GM21423 (cell line): Measurements from ENCODE around the gene COMMD7.
"Not testable (repeated sequence)": the region's sequence is repeated elsewhere in the genome, so short reads cannot be mapped to it uniquely, and the experiment has no call there.

Experiments used
- ATAC-seq: cut with Tn5 transposase; IDR thresholded peaks from one replicate; pipeline ENCODE4 v1.9.1; 2021; ENCODE audit warnings: mild to moderate bottlenecking, moderate library complexity; ENCODE audit not compliant: unreplicated experiment

The COMMD7 gene

GRCh38 chr20:32729334-32729733, 13.9 kb downstream of the COMMD7 start:
- not testable (repeated sequence) for ATAC-seq

GRCh38 chr20:32728435-32728834, 14.8 kb downstream of the COMMD7 start:
- ATAC-seq: not testable (repeated sequence)

GRCh38 chr20:32727683-32728082, 15.6 kb downstream of the COMMD7 start:
- ATAC-seq: no peak

GRCh38 chr20:32718749-32719348, 24.4 kb downstream of the COMMD7 start:
- ATAC-seq: no peak

- ATAC-seq: no peak
These were observed 31.9 kb downstream of the COMMD7 start for GRCh38 chr20:32711346-32711745.

GRCh38 chr20:32709632-32710121, 33.6 kb downstream of the COMMD7 start:
- no peak for ATAC-seq

GRCh38 chr20:32709029-32709631, 34.1 kb downstream of the COMMD7 start:
- not testable (repeated sequence) for ATAC-seq

- ATAC-seq: no peak
These were observed 35.3 kb downstream of the COMMD7 start for GRCh38 chr20:32707691-32708581.

GRCh38 chr20:32706486-32706885, 36.8 kb downstream of the COMMD7 start:
- no peak for ATAC-seq

- ATAC-seq: no peak
These were observed 40.4 kb downstream of the COMMD7 start for GRCh38 chr20:32702706-32703425.

GRCh38 chr20:32697608-32698007, 45.7 kb downstream of the COMMD7 start:
- no peak for ATAC-seq

GRCh38 chr20:32695089-32695488, 48.2 kb downstream of the COMMD7 start:
- no peak for ATAC-seq

GRCh38 chr20:32688966-32689365, 54.3 kb downstream of the COMMD7 start:
- not testable (repeated sequence) for ATAC-seq

- no peak for ATAC-seq
These were observed 56.1 kb downstream of the COMMD7 start for GRCh38 chr20:32687180-32687532.

- no peak for ATAC-seq
These were observed 56.6 kb downstream of the COMMD7 start for GRCh38 chr20:32686530-32687179.

- no peak for ATAC-seq
These were observed 57.4 kb downstream of the COMMD7 start for GRCh38 chr20:32685541-32686529.

GRCh38 chr20:32682508-32682987, 60.7 kb downstream of the COMMD7 start:
- no peak for ATAC-seq

GRCh38 chr20:32681175-32682084, 61.8 kb downstream of the COMMD7 start:
- ATAC-seq: no peak
